Activated CD4-positive, alpha-beta T cell treated with anti-CD3 and anti-CD28 coated beads for 36 hours (primary cell): Measurements from ENCODE around the gene GABRR1. TPM values are rescaled to one million over a fixed set of nuclear protein-coding genes. Genes with fewer than 3 reads are reported as not detected.

Source experiments
- ATAC-seq: fragments of 200-7000 bp; cut with Tn5 transposase; one replicate; pipeline ENCODE4 v1.10.0; 2021; ENCODE audit warnings: mild to moderate bottlenecking, moderate library complexity
- CTCF ChIA-PET: fragments of 350-600 bp; sonication (Branson Sonifier 250); formaldehyde crosslinking; loops from one replicate; lab custom pipeline; 2021; ENCODE audit warnings: antibody characterized with exemption; lab: Charles Lee
- POLR2A ChIA-PET: fragments of 350-600 bp; sonication (Branson Sonifier 250); formaldehyde crosslinking; loops from one replicate; lab custom pipeline; 2021; ENCODE audit warnings: antibody characterized with exemption, inconsistent platforms; lab: Charles Lee
- DNase-seq: peaks from one replicate; pipeline ENCODE4 v3.0.0-alpha.2; 2020
- H3K27ac Mint-ChIP-seq: one replicate; pipeline ENCODE4 v1.8.0; 2021; ENCODE audit warnings: mixed read lengths
- H3K27me3 Mint-ChIP-seq: one replicate; pipeline ENCODE4 v1.8.0; 2021; ENCODE audit warnings: mixed read lengths
- H3K36me3 Mint-ChIP-seq: one replicate; pipeline ENCODE4 v1.8.0; 2021; ENCODE audit warnings: low read depth, mixed read lengths
- H3K4me1 Mint-ChIP-seq: one replicate; pipeline ENCODE4 v1.8.0; 2021; ENCODE audit warnings: mixed read lengths
- H3K4me3 Mint-ChIP-seq: one replicate; pipeline ENCODE4 v1.8.0; 2021; ENCODE audit warnings: mild to moderate bottlenecking, moderate library complexity, mixed read lengths
- H3K9me3 Mint-ChIP-seq: one replicate; pipeline ENCODE4 v1.8.0; 2021; ENCODE audit warnings: low read depth, mixed read lengths
- intact Hi-C, 2 experiments: fragments of 100-400 bp; cut with DNase I in 1 of 2; cut with micrococcal nuclease in 1 of 2; formaldehyde crosslinking; loops; one replicate each; pipeline versions ENCODE4 v1.14.2 to v1.15.1; 2022 to 2024; cut with DNase I, micrococcal nuclease
- total RNA-seq, 2 experiments: library from RNA; stranded (reverse); gene quantifications; one replicate each; pipeline ENCODE4 v1.2.3, GENCODE V29; 2021

Gene GABRR1
- total RNA-seq, 2 experiments from 2014 or later: not detected

GRCh38 chr6:89190741-89191140 is 26.4 kb downstream of the GABRR1 start:
- H3K9me3 Mint-ChIP-seq: peaks cover 8% of the 10 kb centered on the region
- POLR2A ChIA-PET: no interaction called here
- DNase-seq (no peak), ATAC-seq (no peak)
- no peak overlapping the region for H3K27ac Mint-ChIP-seq
- H3K4me1 Mint-ChIP-seq: no peaks in the 10 kb centered on the region
- peaks cover 5% of the 10 kb centered on the region for H3K27me3 Mint-ChIP-seq
- intact Hi-C loops: no loop called here
- no peaks in the 10 kb centered on the region for H3K36me3 Mint-ChIP-seq
- CTCF ChIA-PET: no interaction called here
- no peak overlapping the region for H3K4me3 Mint-ChIP-seq

DNA sequence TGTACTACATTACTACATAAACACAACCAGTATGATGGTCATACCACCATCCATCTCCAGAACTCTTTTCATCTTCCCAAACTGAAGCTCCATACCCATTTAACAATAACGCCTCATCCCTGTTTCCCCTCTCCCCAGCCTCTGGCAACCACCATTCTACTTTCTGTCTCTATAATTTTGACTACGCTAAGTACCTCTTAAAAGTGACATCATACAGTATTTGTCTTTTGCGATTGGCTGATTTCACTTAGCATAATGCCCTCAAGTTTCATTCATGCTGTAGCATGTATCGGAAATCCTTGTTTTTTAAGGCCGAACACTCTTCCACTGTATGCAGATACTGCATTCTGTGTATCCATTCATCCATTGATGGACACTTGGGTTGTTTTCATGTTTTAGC is 29.7 kb downstream of the GABRR1 start:
- Mint-ChIP-seq H3K4me3 (no peak overlapping the region), H3K36me3 (no peaks in the 10 kb centered on the region), H3K9me3 (no peaks in the 10 kb centered on the region), H3K27me3 (peaks cover 6% of the 10 kb centered on the region), H3K4me1 (no peaks in the 10 kb centered on the region), H3K27ac (no peak overlapping the region)
- ChIA-PET CTCF (interaction anchor here (0.6 kb wide), 1 partner anchor 9 kb away, joined by 3 read pairs; no protein-coding TSS in a partner anchor), POLR2A (no interaction called here)
- DNase-seq (no peak), ATAC-seq (no peak)
- intact Hi-C loops: no loop called here

- DNase-seq: no peak
- CTCF ChIA-PET: no interaction called here
- H3K9me3 Mint-ChIP-seq: no peaks in the 10 kb centered on the region
- H3K4me3 Mint-ChIP-seq: no peak overlapping the region
- H3K27ac Mint-ChIP-seq: no peak overlapping the region
- intact Hi-C loops: no loop called here
- no peak for ATAC-seq
- H3K27me3 Mint-ChIP-seq: peaks cover 6% of the 10 kb centered on the region
- POLR2A ChIA-PET: no interaction called here
- H3K4me1 Mint-ChIP-seq: no peaks in the 10 kb centered on the region
- no peaks in the 10 kb centered on the region for H3K36me3 Mint-ChIP-seq
Measured at GRCh38 chr6:89186762-89187161, 30.4 kb downstream of the GABRR1 start.

DNA sequence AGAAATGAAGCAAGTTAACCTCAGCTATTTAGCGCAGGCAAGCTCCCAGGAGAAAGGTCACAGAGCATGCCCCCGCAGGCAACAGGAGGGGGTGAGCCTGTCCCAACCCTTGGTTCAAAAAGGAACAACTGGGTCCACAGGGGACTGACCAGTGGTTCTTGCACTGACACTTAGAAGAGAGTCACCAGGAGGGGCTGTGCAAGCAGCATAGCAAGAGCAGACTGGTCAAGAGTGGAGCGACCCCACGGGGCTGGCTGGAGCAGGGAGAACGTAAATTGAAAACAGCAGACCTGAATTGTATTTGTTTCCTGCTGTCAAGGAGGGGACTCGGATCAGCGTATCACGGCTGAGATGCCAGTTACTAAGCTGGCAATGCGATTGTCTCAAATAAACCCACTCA is 32.8 kb downstream of the GABRR1 start:
- no peak for DNase-seq
- H3K4me1 Mint-ChIP-seq: no peaks in the 10 kb centered on the region
- no peaks in the 10 kb centered on the region for H3K36me3 Mint-ChIP-seq
- H3K27me3 Mint-ChIP-seq: peaks cover 7% of the 10 kb centered on the region
- POLR2A ChIA-PET: no interaction called here
- H3K27ac Mint-ChIP-seq: no peak overlapping the region
- intact Hi-C loops: no loop called here
- no peaks in the 10 kb centered on the region for H3K9me3 Mint-ChIP-seq
- H3K4me3 Mint-ChIP-seq: no peak overlapping the region
- CTCF ChIA-PET: no interaction called here
- no peak for ATAC-seq

- intact Hi-C loops: no loop called here
- POLR2A ChIA-PET: no interaction called here
- no peaks in the 10 kb centered on the region for H3K9me3 Mint-ChIP-seq
- H3K27me3 Mint-ChIP-seq: peaks cover 5% of the 10 kb centered on the region
- H3K36me3 Mint-ChIP-seq: no peaks in the 10 kb centered on the region
- ATAC-seq: no peak
- CTCF ChIA-PET: no interaction called here
- no peak overlapping the region for H3K27ac Mint-ChIP-seq
- H3K4me3 Mint-ChIP-seq: no peak overlapping the region
- DNase-seq: no peak
- no peaks in the 10 kb centered on the region for H3K4me1 Mint-ChIP-seq
Measured at GRCh38 chr6:89183294-89183693, 33.9 kb downstream of the GABRR1 start.

- Mint-ChIP-seq H3K9me3 (no peaks in the 10 kb centered on the region), H3K36me3 (no peaks in the 10 kb centered on the region), H3K27ac (no peak overlapping the region), H3K4me1 (no peaks in the 10 kb centered on the region), H3K4me3 (no peak overlapping the region), H3K27me3 (peaks cover 5% of the 10 kb centered on the region)
- POLR2A ChIA-PET: no interaction called here
- ATAC-seq (no peak), DNase-seq (no peak)
- CTCF ChIA-PET: interaction anchor here (0.6 to 1.6 kb wide), 4 partner anchors 19 to 667 kb away, joined by 3 to 4 read pairs (median 3); no protein-coding TSS in a partner anchor
- intact Hi-C loops: no loop called here
Measured at GRCh38 chr6:89180971-89181370, 36.2 kb downstream of the GABRR1 start.

DNA sequence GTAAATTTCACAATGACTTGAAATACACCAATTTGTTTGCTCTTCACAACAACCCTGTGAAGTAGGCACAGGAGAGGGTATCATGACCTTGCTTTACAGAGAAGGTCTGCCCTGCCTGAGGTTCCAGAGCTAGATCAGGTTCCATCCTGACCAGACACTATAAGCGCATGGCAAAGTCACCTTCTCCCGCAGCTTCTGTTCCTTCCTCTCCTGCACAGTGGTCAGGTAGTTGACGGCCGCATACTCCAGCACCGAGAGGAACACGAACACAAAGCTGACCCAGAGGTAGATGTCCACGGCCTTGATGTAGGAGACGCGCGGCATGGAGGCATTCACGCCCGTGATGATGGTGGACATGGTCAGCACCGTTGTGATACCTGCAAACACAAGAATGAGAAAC is 37.0 kb downstream of the GABRR1 start:
- CTCF ChIA-PET: interaction anchor here (1.6 kb wide), 1 partner anchor 198 kb away, joined by 3 read pairs; no protein-coding TSS in a partner anchor

DNA sequence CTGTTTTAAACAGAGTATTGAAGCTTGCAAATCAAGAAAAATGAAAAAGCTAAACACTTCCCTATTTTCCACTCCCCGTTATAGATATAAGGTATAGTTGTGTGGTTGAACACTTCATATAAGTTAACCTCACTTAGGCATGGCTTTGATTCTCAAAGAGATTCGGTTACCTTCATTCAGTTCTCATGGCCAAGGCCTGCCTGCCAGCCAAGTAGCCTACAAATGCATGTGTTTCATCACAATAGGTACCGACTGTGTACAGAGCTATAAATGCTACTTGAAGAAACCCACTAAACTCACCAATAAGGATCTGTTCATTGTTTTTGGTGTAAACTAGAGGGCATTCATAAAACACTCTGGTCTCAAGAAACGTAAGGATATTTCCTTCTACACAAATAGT is 43.5 kb downstream of the GABRR1 start:
- Mint-ChIP-seq H3K4me1 (no peaks in the 10 kb centered on the region), H3K4me3 (no peak overlapping the region), H3K27me3 (no peaks in the 10 kb centered on the region), H3K36me3 (no peaks in the 10 kb centered on the region), H3K27ac (no peak overlapping the region), H3K9me3 (no peaks in the 10 kb centered on the region)
- DNase-seq (no peak), ATAC-seq (no peak)
- CTCF ChIA-PET: no interaction called here
- intact Hi-C loops: no loop called here
- POLR2A ChIA-PET: no interaction called here

More for the DNA sequence above, 37.0 kb downstream of the GABRR1 start:
- ATAC-seq (no peak), DNase-seq (no peak)
- POLR2A ChIA-PET: no interaction called here
- Mint-ChIP-seq H3K9me3 (no peaks in the 10 kb centered on the region), H3K4me3 (no peak overlapping the region), H3K27me3 (peaks cover 5% of the 10 kb centered on the region), H3K36me3 (no peaks in the 10 kb centered on the region), H3K27ac (no peak overlapping the region), H3K4me1 (no peaks in the 10 kb centered on the region)
- intact Hi-C loops: no loop called here

DNA sequence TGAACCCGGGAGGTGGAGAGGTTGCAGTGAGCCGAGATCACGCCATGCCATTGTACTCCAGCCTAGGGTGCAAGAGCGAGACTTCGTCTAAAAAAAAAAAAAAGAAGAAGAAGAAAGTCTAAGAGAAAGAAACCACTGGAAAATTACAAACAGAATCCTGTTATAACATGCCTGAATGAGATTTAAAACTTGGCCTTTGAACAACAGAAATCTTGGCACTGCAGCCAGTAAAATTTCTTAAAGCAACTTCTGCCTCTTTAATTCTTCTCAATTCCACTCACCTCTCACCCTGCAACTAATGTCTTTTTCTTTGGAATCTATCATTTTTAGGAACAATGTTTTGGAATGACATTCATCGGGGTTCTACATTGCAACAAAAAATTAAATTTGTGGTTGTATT is 45.0 kb downstream of the GABRR1 start:
- ChIA-PET POLR2A (interaction anchor here (0.6 kb wide), 1 partner anchor 25 kb away, joined by 3 read pairs; no protein-coding TSS in a partner anchor), CTCF (no interaction called here)
- intact Hi-C loops: no loop called here
- Mint-ChIP-seq H3K36me3 (no peaks in the 10 kb centered on the region), H3K27me3 (no peaks in the 10 kb centered on the region), H3K4me1 (no peaks in the 10 kb centered on the region), H3K9me3 (no peaks in the 10 kb centered on the region), H3K4me3 (no peak overlapping the region), H3K27ac (no peak overlapping the region)
- no peak for DNase-seq
- no peak for ATAC-seq

DNA sequence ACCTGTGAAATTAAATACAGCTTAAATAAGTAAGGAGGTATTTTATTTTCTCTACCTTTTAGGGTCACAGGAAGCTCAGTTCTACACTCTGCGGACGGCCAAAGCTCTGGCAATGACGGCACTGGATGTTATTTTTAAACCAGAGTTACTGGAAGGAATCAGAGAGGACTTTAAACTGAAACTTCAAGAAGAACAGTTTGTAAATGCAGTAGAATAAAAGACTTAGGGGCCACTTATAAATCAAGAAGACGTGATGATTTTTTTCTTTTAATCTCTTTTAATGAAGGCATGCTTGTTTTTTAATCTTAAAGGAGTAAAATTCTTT is 55.1 kb downstream of the GABRR1 start:
- ChIA-PET CTCF (interaction anchor here (1.0 to 1.1 kb wide), 2 partner anchors 19 to 80 kb away, joined by 3 read pairs; no protein-coding TSS in a partner anchor), POLR2A (no interaction called here)
- intact Hi-C loops: no loop called here
- H3K27me3 Mint-ChIP-seq: no peaks in the 10 kb centered on the region
- ATAC-seq (no peak), DNase-seq (no peak)
- H3K36me3 Mint-ChIP-seq: peaks cover 29% of the 10 kb centered on the region
- H3K27ac Mint-ChIP-seq: no peak overlapping the region
- H3K4me3 Mint-ChIP-seq: no peak overlapping the region
- H3K9me3 Mint-ChIP-seq: no peaks in the 10 kb centered on the region
- no peaks in the 10 kb centered on the region for H3K4me1 Mint-ChIP-seq

DNA sequence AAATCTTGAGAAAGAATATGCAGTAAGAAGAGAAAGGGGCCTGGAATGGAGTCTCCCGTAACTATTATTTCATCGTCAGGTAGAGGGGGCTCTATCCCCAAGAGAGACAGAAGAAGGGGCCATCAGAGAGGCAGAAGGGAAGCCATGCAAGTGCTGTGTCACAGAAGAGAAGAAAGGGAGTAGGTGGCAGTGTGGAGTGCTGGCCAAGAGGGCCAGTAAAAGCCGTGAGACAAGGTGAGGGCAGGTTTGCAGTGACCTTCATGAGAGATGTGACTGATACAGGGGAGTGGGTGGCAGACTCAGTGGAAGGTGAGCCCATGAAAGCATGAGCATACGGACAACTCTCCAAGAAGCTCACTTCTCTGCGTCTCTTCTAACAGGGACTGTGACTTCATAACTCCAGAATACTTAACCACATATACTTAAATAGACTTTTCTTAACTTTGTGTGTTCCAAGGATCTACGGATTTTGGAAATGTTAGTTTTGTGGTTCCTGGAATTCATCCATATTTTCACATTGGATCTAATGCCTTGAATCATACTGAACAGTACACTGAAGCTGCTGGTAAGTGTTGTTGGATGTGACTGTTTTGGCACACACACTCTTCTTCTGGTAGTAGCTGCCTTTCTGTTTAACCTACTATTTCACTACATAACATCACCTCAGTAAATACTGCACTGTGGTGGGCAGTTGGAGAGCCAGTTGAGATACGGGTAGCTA is 55.7 kb downstream of the GABRR1 start:
- Mint-ChIP-seq H3K9me3 (no peaks in the 10 kb centered on the region), H3K27me3 (no peaks in the 10 kb centered on the region), H3K27ac (no peak overlapping the region), H3K4me1 (no peaks in the 10 kb centered on the region), H3K4me3 (no peak overlapping the region), H3K36me3 (peaks cover 31% of the 10 kb centered on the region)
- CTCF ChIA-PET: interaction anchor here (1.1 kb wide), 1 partner anchor 20 kb away, joined by 3 read pairs; no protein-coding TSS in a partner anchor
- POLR2A ChIA-PET: no interaction called here
- ATAC-seq (no peak), DNase-seq (no peak)
- intact Hi-C loops: no loop called here

DNA sequence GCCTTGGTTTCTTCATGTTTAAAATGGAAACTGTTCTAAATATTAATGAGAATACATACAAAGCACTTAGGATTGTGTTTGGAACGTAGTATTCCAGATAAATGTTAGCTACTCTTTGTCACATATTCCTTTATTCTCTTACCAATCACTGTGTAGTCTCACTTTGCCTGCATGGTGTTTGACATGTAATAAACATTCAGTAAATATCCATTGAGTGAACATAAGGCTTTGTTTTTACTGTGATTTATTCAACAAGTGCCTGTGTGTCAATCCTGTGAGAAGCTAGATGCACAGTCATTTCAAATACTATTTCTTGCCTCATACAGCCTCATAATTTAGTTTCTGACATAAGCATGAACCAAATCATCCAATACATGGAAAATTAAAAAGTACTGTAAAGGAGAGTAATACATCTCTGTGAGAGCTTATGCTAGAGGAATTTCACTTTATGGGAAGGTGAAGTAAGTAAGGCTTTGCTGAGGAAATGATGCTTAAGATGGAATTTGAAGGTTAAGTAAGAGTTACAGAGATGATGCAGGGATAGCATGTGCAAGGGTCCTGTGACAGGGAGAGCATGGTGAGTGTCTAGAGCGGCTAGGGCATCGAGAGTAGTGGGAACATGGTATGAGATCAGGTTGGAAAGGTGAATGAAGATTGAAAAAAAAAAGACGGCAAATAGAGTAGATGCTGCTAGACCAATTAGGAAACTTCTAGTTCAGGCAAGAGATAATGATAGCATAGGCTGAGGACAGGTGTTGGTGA is 56.6 kb downstream of the GABRR1 start:
- H3K4me3 Mint-ChIP-seq: no peak overlapping the region
- H3K4me1 Mint-ChIP-seq: no peaks in the 10 kb centered on the region
- H3K27me3 Mint-ChIP-seq: no peaks in the 10 kb centered on the region
- ATAC-seq: no peak
- no peak overlapping the region for H3K27ac Mint-ChIP-seq
- intact Hi-C loops: no loop called here
- CTCF ChIA-PET: no interaction called here
- POLR2A ChIA-PET: no interaction called here
- peaks cover 36% of the 10 kb centered on the region for H3K36me3 Mint-ChIP-seq
- no peak for DNase-seq
- no peaks in the 10 kb centered on the region for H3K9me3 Mint-ChIP-seq
